ENCODE results near the gene CLPSL1. TPM values are rescaled to one million over a fixed set of nuclear protein-coding genes. Genes with fewer than 3 reads are reported as not detected.
"Not testable (repeated sequence)": the region's sequence is repeated elsewhere in the genome, so short reads cannot be mapped to it uniquely, and the experiment has no call there.

Gene CLPSL1, protein sequence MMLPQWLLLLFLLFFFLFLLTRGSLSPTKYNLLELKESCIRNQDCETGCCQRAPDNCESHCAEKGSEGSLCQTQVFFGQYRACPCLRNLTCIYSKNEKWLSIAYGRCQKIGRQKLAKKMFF
- total RNA-seq, result not detected in 2 replicates

DNA sequence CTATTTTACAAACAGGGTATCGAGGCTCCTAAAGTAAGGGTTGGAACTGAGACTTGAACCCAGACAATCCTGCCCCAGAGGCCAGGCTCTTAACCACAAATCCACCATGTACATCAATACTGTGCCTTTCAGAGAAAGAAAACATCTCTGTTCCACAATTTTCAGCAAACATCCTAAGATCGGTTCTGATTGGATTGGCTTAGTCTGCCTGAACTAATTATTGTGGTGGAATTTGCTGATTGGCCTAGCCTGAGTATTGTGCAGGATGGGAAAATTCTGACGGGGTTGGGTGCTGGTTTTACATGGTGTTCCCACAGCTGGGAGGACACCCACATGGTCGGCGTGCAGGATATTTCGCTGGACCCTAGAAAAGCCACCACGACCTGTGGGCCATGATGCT lies at the start of gene CLPSL1:
TSS of gene CLPSL1 (plus strand) at position 301 of the 400 bp plus-strand sequence. CDS start at position 393, 92 bp downstream.
- no peak for DNase-seq

DNA sequence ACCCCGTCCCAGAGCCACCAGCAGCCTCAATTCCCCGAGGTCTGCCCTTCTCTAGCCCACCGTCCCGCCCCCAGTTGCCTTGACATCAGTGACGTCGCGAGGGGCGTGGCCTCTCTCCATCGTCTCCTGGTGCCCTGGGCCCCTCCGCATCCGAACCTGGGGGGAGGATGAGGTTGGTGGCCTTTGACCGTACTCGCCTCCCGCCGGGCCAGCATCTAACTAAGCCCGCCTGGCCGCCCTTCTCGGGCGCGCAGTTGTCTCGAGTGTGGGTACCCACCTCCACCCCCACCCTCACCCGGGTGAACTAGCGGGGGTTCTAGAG lies 49.4 kb upstream of the CLPSL1 start:
- DNase-seq, result peak; percentile 90

DNA sequence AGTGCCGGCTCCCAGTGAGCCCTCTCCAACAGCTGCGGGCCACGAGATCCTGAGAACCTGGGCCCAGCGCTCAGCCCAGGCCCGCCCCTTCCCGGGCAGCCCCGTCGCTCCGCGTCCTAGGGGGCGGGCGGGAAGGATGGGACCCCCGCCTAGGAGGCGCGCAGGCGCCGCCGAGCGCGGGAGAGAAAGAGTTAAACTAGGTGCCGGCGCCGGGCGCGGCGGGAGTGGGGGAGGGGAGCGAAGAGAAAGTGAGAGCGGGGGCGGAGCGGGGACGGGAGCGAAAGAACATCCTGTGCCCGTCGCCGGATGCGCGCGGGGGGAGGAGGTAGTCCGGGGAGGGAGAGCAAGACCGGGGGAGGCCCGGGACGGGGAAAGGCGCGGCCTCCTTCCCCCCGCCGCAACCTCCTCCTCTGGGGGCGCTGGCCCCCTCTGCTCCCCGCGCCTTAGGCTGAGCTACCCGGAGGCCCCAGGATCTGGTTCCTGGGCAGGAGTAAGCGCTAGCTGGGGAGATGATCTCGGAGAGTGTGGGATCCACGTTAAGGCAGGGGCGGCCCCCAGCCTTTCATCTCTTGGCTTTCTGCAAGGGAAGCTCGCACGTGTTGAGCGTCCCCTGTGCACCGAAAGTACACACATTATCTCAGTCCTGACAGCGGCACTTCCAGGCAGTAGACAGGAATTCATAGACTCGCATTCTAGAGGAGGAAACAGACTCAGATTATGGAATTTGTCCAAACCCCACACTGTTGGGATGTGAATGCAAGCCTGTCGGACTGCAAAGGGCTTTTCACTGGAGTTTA lies 48.9 kb upstream of the CLPSL1 start:
- peak; percentile 93 for DNase-seq

DNA sequence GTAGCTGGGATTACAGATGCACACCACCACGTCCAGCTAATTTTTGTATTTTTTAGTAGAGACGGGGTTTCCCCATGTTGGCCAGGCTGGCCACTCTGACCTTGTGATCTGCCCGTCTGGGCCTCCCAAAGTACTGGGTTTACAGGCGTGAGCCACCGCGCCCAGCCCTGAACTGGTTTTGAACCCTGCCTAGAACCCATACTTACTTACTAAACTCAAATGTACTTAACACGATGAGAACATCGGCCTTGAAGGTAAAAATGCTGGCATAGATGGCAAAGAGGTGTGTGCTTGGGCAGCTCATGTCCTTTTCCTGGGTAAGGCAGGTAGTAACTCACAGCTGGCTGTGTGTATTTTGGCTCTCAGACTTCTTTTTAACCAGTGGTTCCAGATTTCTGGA lies 47.2 kb upstream of the CLPSL1 start:
- no peak for DNase-seq

DNA sequence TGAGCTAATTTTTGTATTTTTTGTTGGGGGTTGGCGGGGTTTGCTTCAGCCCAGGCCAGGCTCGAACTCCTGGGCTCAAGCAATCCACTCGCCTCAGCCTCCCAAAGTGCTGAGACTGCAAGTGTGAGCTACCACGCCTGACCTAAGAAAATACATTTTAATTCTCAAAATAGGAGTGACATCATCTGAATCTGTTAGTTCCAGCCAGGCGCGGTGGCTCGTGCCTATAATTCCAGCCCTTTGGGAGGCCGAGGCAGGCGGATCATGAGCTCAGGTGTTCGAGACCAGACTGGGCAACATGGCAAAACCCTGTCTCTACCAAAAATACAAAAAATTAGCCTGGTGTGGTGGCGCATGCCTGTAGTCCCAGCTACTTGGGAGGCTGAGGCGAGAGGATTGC lies 46.5 kb upstream of the CLPSL1 start:
- DNase-seq, result not testable (repeated sequence)

DNA sequence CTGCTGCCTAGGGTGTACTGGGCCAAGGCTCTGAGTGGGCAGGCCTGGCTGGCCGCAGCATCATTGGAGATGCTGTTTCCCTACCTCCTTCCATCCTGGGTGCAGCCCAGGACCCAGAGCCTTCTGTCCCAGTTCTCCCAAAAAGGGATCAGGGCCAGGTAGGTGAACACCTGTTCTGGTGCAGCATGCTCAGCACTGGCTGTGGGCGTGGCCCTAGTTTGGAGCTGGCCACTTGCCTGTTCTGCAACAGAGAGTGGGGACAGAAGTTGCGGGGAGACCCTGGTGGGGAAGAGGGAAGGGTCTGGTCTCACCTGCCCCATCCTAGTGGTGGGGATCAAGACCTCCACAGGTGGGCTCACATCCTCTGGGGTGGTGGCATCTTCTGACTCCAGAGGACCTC lies 45.4 kb upstream of the CLPSL1 start:
- no peak for DNase-seq

DNA sequence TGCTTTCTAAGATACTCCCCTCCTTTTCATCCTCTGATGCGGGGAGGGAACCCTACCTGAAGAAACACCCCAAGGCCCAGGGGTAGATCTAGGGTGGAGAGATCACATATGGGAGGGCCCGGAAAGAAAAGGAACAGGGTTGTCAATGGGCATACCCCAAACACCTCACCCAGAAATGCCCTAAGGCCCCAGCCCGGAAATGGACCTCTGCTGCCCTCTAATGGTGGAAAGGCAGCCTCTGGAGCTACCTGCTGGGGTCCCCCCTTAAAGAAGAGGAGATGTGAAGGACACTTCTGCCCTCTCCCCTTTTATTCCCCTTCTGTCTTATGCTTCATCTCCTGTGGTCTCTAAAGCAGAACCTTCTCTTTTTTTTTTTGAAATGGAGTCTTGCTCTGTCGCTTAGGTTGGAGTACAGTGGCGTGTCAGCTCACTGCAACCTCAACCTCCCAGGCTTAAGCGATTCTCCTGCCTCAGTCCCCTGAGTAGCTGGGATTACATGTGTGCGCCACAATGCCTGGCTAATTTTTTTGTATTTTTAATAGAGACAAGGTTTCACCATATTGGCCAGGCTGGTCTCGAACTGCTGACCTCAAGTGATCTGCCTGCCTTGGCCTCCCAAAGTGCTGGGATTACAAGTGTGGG lies 44.4 kb upstream of the CLPSL1 start:
- DNase-seq, result peak; percentile 77

DNA sequence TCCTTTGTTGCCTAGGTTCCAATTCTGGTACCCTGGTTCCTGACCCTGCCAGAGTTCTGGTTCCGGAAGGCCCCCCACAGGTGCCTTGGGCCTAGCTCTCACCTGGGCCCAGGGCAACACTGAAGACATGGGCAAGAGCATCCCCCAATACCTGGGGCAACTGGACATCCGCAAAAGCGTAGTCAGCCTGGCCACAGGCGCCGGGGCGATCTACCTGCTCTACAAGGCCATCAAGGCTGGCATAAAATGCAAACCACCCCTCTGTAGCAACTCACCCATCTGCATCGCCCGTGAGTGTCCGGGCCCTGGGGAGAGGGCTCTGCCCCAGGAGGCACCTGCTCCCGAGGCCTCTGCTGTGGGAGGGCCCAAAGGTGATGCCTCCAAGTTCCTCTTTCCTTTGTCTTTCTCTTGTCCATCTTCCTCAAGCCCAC lies 43.8 kb upstream of the CLPSL1 start, which contains the start of gene ARMC12:
TSS of gene ARMC12 (plus strand) at position 51 of the 431 bp plus-strand sequence. CDS start at position 128, 77 bp downstream.
- DNase-seq, result no peak

DNA sequence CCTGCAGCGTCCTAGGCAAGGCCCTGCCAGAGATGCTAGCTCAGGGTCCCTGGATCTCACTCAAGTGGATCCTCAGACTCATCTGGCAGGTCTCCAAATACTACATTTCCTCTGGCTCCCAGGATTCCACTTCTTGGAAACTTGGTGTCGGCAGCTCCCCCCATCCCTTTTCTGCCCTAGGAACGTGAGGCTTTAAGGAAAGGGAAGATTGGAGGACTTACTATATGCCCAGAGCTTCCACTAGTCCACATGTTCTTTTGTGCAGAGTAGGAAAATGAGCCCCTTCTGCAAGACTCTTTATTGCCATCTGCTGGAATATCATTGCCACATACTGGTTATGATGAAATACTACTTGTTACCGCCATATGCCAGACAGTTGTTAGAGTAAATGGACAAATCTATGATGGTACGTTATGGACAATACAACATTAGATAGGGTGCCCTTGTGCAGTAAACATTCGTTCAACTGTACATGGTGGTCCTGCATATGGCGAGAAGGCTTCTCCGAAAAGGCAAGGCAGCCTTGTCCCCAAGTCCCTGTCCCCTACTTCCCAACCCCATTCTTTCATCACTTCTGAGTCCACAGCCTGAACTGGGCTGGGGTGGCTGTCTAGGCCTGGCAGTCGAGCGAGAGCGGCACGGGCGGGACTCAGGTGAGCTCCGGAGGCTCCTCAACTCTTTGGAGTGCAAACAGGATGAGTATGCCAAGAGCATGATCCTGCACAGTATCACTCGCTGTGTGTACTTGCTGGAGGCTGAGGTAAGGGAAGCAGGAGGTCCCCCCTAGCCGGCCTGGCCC lies 43.2 kb upstream of the CLPSL1 start:
- DNase-seq, result peak; percentile 89

DNA sequence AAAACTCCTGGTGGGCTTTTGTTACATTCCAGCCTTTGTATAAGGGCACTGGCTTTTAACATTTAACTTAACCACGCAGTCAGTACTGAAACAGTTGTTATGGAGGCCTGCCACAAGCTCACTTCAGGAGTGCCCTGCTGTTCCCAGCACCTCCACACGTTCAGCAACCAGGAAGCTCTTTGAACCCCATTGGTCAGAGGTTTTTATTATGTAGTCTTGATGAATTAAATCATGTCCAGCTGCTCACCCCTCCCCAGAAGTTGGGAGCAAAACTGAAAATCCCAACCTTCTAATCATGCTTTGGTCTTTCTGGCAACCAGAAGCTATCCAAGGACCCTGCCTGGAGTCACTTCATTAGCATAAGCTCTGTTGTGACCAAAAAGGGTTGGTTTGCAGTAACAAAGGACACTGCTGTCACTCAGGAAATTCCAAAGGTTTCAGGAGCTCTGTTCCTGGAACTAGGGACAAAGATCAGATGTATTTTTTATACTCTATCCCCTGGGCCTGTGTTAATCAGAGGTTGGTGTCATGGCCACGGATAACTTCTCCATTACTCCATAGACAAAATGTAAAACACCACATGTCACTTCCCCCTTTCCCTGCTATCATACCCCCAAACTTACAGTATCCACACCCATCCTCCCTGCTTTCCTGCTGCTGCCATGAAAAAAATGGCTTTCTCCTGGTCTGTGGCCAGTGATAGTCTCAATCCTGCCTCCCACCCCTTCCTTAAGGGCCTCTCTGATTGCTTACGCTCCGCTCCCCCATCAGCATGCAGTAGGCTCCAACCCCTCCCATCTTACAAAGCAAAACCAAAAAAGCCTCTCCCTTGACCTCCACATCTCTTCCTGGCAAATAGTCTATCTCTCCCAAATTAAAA lies 40.9 kb upstream of the CLPSL1 start:
- DNase-seq, result no peak

DNA sequence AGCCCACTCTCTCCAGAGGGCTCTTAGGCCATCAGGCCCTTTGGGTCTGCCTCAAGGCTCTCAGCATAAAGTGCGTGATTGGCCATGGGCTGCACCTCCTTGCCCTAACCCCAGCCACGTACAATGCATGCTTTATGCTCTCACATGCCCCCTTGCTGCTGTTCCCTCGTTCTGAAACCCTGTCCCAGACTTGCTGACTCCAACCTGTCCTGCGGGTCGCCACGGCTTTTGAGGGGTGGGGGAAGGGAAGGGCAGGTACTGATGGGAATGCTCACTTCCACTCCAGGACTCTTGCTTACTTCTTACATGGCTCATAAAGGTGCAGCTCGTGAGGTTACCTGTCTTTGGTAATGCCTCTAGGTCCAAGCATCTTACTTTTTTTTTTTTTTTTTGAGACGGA lies 38.0 kb upstream of the CLPSL1 start:
- DNase-seq, result no peak

DNA sequence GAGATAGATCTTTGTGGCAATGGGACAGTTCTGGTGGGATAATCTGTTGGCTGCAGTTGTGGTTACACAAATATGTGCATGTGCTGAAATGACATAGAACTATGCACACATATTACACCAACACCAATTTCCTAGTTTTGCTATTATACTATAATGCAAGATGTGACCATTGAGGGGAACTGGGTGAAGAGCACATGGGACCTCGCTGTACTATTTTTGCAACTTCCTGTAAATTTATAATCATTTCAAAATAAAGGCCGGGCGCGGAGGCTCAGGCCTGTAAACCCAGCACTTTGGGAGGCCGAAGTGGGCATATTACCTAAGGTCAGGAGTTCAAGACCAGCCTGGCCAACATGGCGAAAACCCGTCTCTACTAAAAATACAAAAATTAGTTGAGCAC lies 35.3 kb upstream of the CLPSL1 start:
- no peak for DNase-seq

DNA sequence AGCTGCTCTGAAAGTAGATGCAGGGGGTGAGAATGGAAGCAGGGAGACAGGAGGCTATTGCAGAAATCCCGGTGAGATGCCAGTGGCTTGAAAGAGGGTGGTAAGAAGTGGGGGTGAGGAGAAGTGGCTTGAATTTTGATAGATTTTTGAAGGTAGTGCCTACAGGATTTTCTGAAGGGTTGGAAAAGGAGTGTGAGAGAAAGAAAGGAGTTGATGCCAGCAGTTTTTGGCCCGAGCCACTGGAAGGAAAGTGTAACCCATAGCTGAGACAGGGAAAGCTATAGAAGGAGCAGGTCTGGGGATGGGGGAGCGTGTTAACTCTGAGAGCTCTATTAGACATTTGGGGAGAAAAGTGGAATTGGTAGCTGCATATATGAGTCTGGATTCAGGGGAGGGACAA lies 34.3 kb upstream of the CLPSL1 start:
- no peak for DNase-seq

DNA sequence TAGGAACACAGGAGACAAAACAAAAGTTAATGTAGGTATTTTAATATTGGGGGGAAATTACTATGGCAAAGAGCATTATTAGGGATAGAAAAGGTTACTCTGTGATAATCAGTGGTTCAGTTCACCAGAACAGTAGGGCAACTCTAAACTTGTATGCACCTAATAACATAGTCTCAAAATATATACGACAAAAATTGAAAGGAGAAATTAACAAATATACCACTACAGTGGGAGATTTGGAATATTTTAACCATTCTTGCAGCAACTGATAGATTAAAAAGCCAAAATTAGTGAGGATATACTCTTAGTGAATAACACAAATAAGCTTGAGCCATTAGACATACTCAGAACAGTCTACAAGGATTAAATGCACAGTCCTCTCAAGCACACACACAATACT lies 32.9 kb upstream of the CLPSL1 start:
- DNase-seq, result no peak

DNA sequence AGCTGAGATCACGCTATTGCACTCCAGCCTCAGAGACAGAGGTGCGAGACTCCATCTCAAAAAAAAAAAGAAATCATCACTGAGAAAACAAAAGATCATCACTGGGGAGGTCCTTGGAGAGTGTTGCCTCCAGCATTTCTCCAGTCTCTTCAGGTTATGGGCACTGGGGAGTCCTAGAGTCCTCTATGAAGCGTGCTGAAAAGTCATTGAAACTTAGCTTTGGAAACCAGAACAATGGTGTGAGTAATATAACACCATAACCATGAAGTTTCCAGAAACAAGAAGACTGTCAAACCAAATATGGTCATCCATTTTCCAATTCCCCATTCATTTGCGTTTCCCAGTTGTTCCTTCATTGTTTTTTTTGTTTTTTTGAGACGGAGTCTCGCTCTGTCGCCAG lies 30.3 kb upstream of the CLPSL1 start:
- no peak for DNase-seq

DNA sequence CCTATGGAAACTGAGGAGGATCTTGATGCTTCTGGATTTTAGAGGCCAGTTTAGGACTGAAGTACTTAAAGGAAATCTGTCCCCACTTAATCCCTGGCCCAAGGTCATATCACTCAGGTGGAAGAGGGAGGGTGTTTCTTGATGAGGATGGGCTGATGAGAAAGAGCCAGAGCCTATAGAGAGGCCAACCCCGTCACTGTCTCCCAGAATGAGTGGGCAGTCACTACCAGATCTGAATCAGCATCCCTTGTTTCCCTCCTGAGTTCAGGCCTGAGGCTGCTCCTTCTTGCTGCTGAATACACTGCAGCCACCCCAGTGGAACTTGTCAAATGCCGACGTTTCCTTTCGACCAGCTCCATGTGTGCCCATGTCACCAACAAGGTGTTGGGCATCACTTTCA lies 29.2 kb upstream of the CLPSL1 start:
- DNase-seq, result no peak

DNA sequence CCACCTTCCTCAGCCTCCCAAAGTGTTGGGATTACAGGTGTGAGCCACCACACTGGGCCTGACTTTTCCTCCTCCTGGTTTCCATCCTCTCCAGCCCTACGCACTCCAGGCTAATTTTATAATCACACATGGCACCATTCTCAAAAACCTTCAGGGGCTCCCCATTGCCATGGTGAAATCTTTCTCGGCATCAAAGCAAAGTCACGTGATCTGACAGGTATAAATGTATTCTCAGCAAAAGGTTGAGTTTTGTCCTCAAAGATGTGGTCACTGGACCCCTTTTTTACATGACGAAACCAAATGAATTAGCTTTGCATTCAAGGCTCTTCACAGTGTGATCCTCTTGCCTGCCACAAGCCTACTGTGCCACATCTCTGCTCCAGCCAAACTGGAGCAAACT lies 28.5 kb upstream of the CLPSL1 start:
- DNase-seq, result no peak

DNA sequence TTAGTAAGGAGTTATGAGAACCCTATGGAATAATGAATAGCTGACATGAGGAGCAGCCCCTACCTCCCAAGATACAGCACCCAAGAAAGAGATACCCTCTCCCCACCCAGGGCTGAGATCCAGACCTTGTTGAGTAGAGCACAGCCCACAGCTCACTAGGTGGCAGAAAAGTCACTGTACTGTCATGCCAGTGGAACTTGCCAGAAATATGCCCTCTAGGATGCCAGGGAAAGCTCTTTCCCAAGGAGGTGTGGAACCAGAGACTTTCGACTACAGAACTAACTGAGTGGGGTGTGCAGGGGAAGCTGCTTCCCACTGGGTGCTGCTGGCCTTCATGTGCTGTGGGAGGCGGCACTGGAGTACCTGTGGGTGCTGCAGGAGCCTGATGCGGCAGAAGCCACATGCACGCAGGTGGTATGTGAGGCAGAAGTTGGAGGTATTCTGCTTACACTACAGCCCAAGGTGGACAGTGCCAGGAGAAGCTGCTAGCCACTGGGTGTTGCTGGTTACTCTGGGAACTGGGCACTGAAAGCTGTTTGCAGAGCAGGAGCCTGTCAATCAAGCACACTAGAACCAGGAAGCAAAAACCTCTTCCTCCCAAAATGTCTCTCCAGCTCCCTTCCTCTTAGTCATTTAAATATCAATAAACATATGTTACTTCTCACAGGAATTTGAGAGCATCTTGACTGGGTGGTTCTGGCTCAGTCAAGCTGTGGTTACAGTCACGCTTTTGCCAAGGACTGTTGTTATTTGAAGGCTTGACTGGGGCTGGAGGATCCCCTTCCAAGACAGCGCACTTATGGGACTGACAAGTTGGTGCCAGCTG lies 26.2 kb upstream of the CLPSL1 start:
- no peak for DNase-seq

DNA sequence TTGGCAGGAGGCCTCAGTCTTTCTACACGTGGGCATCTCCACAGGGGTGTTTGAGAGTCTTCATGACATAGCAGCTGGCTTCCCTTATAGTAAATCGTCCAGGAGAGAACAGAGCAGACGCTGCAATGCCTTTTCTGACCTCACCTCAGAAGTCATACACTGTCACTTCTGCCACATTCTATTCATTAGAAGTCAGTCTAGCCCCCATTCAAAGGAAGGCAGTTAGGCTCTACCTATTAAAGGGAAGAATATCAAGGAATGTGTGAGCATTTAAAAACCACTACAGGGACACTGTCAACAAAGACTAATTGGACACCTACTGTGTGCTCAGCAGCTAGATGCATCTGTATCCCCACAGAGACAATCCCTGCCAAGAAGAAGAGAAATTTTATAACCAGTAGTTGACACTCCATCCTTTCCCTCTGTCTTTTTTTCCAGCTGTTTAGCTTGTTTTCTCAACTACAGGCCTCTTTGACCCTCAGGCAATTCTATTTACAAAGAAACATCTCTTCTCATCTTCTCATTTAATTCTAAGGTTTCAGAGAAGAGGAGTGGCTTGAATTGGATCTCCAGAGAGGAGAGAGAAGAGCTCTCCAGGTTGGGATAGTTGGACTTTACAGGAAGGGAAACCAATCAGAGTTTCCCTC lies 25.4 kb upstream of the CLPSL1 start:
- no peak for DNase-seq

DNA sequence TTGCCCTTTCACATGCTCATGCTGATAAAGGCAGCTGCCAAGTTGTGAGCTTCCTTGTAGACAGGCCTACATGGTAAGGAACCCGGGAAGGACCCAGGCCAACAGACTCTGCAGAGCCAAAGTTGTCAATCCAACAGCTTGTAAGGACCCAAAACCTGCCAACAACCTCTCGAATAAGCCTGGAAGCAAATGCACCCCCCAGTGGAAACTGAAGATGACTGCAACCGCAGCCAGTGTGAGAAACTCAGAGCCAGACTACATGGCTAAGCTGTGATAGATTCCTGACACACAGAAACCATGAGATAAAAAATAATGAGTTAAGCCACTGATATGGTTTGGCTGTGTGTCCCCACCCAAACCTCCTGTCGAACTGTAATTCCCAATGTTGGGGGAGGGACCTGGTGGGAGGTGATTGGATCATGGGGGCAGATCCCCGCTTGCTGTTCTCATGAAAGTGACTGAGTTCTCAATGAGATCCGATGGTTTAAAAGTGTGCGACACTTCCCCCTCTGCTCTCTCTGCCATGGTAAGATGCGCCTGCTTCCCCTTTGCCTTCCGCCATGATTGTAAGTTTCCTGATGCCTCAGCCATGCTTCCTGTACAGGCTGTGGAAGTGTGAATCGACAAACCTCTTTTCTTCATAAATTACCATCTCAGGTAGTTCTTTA lies 23.2 kb upstream of the CLPSL1 start:
- DNase-seq, result peak; percentile 63
